Colonic mucosa (tissue), 4 donors: ENCODE results near the gene TRIM15. TPM values are rescaled to one million over a fixed set of nuclear protein-coding genes. Genes with fewer than 3 reads are reported as not detected.
A peak's percentile ranks its signal among the peaks of the same experiment; 100 is the strongest.

Source experiments
- DNase-seq: peaks from one replicate; pipeline ENCODE4 v3.0.0-alpha.2; 2020
- H3K27ac ChIP-seq: fragments of 200-600 bp; one replicate; pipeline ENCODE4 v1.8.0; 2021
- H3K27me3 ChIP-seq: fragments of 200-600 bp; one replicate; pipeline ENCODE4 v1.8.0; 2021
- H3K36me3 ChIP-seq: fragments of 200-600 bp; one replicate; pipeline ENCODE4 v1.8.0; 2021
- H3K4me1 ChIP-seq: fragments of 200-600 bp; one replicate; pipeline ENCODE4 v1.8.0; 2021; ENCODE audit warnings: mild to moderate bottlenecking
- H3K4me3 ChIP-seq: fragments of 200-600 bp; one replicate; pipeline ENCODE4 v1.8.0; 2021
- H3K9ac ChIP-seq, 2 donors: one replicate each; pipeline ENCODE4 v1.7.0; 2013; ENCODE audit warnings: control low read depth in 2 of 2, low read depth in 2 of 2, low read length in 2 of 2
- H3K9me3 ChIP-seq: fragments of 200-600 bp; one replicate; pipeline ENCODE4 v1.8.0; 2021
- intact Hi-C: fragments of 100-400 bp; cut with DNase I; formaldehyde crosslinking; loops from one replicate; pipeline ENCODE4 v1.14.1; 2022
- total RNA-seq, 2 donors: library from RNA; stranded (reverse); fragmentation: NEBNext Ultra II Directional in 1 of 2; extraction: Animal tissue kit (Norgen Biotek cat#: 25700) in 1 of 2; gene quantifications; one replicate each; pipeline ENCODE4 v1.2.1, GENCODE V29; 2021
- TF ChIP-seq, protein P1 (sequence below): fragments of 200-600 bp; IDR thresholded peaks from one replicate; pipeline ENCODE4 v1.8.0; 2022; ENCODE audit warnings: antibody characterized with exemption, mild to moderate bottlenecking
- donor health status: healthy.
- donor health status: DM: no; HTN: no; CAD: no.
- donor health status: DM: no; HTN: no; CAD: no.

TRIM15 gene
- total RNA-seq, 2 donors from 2014 or later, result 26.8 to 47.3 TPM

DNA sequence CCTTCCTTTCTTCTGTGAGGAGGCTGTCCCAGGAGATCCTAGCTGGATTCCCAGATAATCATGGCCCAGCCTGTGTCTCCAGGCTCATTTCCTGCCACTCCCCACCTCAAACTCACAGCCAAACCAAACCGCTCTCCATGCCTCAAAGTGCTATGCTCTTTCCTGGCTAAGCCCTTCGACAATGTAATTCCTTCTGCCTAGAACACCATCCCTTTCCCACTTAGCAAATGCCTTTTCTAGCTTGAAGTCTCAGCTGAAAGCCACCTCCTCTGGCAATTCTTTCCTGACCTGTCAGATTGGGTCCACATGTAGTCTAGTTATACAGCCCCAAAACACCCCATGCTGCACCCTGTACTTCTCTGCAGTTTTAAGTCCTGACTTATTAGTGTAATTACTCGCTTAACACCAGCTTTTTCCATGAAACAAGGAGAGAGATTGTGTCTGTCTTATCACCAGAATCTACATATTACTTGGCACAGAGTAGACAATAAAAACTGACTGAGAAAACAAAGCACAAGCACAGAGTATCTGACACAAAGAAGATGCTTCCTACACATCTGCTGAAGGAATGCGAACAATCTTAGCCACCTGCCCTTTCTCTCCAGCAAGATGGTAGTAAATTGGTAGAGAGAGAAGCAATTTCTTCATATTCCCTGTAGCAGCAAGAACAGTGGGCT lies 44.4 kb downstream of the TRIM15 start:
- peak overlapping the region in 1 of 2 donors; percentile 70 for H3K9ac ChIP-seq
- DNase-seq, result peak; percentile 66
- H3K27me3 ChIP-seq, result no peaks in the 10 kb centered on the region
- intact Hi-C loops, result no loop called here
- no peaks in the 10 kb centered on the region for H3K36me3 ChIP-seq
- peak overlapping the region; percentile 35 for H3K27ac ChIP-seq
- H3K9me3 ChIP-seq, result no peaks in the 10 kb centered on the region
- TF ChIP-seq, protein P1, sequence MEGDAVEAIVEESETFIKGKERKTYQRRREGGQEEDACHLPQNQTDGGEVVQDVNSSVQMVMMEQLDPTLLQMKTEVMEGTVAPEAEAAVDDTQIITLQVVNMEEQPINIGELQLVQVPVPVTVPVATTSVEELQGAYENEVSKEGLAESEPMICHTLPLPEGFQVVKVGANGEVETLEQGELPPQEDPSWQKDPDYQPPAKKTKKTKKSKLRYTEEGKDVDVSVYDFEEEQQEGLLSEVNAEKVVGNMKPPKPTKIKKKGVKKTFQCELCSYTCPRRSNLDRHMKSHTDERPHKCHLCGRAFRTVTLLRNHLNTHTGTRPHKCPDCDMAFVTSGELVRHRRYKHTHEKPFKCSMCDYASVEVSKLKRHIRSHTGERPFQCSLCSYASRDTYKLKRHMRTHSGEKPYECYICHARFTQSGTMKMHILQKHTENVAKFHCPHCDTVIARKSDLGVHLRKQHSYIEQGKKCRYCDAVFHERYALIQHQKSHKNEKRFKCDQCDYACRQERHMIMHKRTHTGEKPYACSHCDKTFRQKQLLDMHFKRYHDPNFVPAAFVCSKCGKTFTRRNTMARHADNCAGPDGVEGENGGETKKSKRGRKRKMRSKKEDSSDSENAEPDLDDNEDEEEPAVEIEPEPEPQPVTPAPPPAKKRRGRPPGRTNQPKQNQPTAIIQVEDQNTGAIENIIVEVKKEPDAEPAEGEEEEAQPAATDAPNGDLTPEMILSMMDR, result no peak
- no peak overlapping the region for H3K4me3 ChIP-seq
- peaks cover 23% of the 10 kb centered on the region for H3K4me1 ChIP-seq

DNA sequence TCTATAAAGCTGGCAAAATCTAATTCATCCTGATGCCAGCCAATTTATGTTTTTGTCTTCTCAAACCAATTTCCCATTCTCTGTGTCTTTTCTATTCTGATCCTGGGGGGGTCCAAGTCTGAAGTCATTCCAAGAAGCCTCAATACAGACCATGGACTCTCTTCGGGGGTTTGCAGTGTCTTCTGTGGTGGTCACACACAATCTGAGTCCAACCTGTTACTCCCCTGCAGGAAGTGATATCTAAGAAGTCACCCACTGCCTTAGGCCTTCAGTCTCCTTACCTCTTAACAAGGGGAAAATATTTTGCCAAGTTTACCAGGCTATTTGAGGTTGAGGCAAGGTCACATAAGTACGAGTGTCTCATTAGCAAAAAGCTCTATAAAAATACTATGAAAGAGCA lies 48.0 kb downstream of the TRIM15 start:
- Histone ChIP-seq H3K36me3 (no peaks in the 10 kb centered on the region), H3K9me3 (no peaks in the 10 kb centered on the region), H3K9ac (no peak overlapping the region), H3K4me1 (peaks cover 23% of the 10 kb centered on the region), H3K27ac (no peak overlapping the region), H3K27me3 (no peaks in the 10 kb centered on the region), H3K4me3 (no peak overlapping the region)
- TF ChIP-seq, protein P1, result no peak
- intact Hi-C loops, result loop anchor here (5.0 kb wide), 1 partner anchor 109 kb away; no protein-coding TSS in a partner anchor
- DNase-seq, result no peak

DNA sequence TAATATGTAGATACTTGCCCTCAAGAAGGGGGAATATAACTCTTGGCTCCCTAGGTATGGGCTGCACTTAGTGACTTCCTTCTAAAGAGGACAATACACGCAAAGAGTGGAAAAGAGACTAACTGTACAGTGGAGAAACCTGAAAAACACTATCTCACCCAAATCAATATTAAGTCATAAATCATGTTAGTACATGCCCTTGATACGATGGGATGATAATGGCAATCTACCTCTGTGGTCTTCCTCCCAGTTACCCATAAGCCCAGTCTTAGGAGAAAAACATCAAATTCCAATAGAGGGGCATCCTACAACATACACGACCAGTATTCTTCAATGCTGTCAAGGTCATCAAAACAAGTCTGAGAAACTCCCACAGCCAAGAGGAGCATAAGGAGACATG lies 48.6 kb downstream of the TRIM15 start:
- Histone ChIP-seq H3K4me3 (peak overlapping the region; percentile 91), H3K27ac (no peak overlapping the region), H3K4me1 (peaks cover 20% of the 10 kb centered on the region), H3K9me3 (no peaks in the 10 kb centered on the region), H3K27me3 (no peaks in the 10 kb centered on the region), H3K36me3 (no peaks in the 10 kb centered on the region), H3K9ac (peak overlapping the region in 1 of 2 donors; percentile 97)
- DNase-seq, result no peak
- TF ChIP-seq, protein P1, result no peak
- intact Hi-C loops, result loop anchor here (5.0 kb wide), 1 partner anchor 110 kb away; no protein-coding TSS in a partner anchor

DNA sequence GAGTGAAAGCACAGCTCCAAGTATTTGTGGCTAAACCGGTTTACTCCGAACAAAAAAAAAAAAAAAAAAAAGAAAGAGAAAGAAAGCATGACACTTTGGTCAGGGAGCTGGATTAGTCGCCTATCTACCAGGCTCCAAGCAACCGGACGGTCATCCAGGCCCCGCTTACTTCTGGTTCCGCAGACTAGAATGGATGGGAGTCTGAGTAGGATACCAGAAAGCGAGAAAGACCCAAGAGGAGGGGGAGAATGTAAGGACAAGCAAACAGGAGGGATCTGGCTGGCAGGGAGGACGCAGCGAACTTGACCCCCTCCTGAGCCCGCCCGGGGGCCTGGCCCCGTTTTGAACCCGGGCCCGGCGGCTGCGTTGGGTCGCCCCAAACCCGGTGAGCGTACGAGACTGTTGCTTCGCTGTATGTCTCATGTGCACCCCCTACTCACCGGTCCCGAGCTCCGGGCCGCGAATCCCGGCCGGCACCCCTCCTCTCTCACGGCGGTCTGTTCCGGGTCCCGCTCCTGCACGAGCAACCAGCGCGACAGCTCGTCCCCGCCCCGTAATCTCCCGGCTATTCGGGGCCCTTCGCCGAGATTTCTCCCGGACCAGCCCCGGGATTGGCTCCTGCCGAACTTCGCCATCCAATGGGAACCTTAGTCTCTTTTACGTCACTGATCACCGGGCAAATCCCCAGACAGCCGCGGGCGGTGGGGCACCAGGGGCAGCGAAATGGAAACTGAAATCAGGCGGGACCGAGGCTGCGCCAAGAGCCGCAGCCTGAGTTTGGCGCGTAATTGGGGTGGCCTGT lies 49.7 kb downstream of the TRIM15 start, which contains the start of gene TRIM26:
Gene TRIM26 (minus strand): TSS at position 542 of the 802 bp plus-strand sequence. CDS start 14,303 bp downstream, outside the sequence.
- intact Hi-C loops, result loop anchor here (5.0 kb wide), 1 partner anchor 111 kb away; no protein-coding TSS in a partner anchor
- H3K9ac ChIP-seq, result peak within 1 kb of the TSS; percentile 91 to 97
- TF ChIP-seq, protein P1, result no peak

DNA sequence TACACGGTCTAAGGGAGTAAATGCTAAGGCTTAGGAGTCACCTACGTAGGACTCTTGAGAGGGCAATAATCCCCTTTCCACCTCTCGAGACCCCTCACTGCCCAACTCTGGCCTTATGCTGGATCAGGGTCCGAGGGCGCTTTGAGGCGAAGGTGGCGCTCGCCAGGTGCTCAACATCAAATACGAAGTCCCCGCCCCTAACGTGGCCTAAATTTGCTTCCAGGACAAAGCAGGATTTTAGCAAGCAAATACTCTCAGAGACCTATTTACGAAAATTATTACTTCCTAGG lies 50.3 kb downstream of the TRIM15 start:
- Histone ChIP-seq H3K4me1 (peaks cover 7% of the 10 kb centered on the region), H3K27ac (peak overlapping the region; percentile 91), H3K9me3 (no peaks in the 10 kb centered on the region), H3K4me3 (peak overlapping the region; percentile 91), H3K27me3 (no peaks in the 10 kb centered on the region), H3K9ac (peak overlapping the region; percentile 76 to 97), H3K36me3 (no peaks in the 10 kb centered on the region)
- intact Hi-C loops, result loop anchor here (5.0 kb wide), 1 partner anchor 111 kb away; no protein-coding TSS in a partner anchor
- TF ChIP-seq, protein P1, result no peak
- no peak for DNase-seq

More for the DNA sequence above, 49.7 kb downstream of the TRIM15 start, which contains the start of gene TRIM26:
- no peaks in the 10 kb centered on the region for H3K36me3 ChIP-seq
- no peaks in the 10 kb centered on the region for H3K9me3 ChIP-seq
- peak within 1 kb of the TSS; percentile 91 for H3K4me3 ChIP-seq
- peaks cover 8% of the 10 kb centered on the region for H3K4me1 ChIP-seq
- no peaks in the 10 kb centered on the region for H3K27me3 ChIP-seq
- peak within 1 kb of the TSS; percentile 91 for H3K27ac ChIP-seq
- DNase-seq, result peak; percentile 98
